GM23248 (cell line): Measurements from ENCODE around the gene NTSR2.

Source experiments
- EZH2 ChIP-seq: fragments of 200-600 bp; sonication (generic); IDR thresholded peaks from 2 replicates; pipeline ENCODE4 v1.6.1; 2018; ENCODE audit warnings: antibody characterized with exemption, mild to moderate bottlenecking; ENCODE audit not compliant: insufficient read depth, poor library complexity, severe bottlenecking
- EZH2phosphoT487 ChIP-seq: fragments of 200-600 bp; sonication (generic); IDR thresholded peaks from 2 replicates; pipeline ENCODE4 v1.6.1; 2018; ENCODE audit warnings: antibody characterized with exemption, moderate library complexity, mild to moderate bottlenecking, low read depth; ENCODE audit not compliant: insufficient read depth

DNA sequence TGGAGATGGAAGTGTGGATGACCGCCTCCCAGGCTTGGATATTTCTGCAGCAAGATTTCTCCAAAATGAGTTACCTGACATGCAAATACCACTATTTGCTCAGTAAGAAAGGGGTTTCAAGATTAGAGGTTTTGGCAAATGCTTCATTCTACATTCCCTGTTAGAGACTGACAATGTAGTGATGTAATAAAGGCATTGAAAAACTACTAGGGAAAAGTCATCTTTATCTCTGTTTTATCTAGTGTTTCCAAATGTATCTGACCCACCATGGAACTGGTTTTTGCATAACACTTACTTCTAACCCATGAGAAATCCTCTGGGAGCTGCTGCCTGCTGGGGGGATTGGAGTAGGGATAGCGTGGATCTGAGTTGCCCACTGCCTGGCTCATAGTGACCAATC lies 33.0 kb upstream of the NTSR2 start:
- TF ChIP-seq EZH2phosphoT487 (no peak), EZH2 (no peak)
